NCI-H146 treated with DMSO at 0.1 percent for 48 hours (cell line): ENCODE results near the gene SMYD3.

Source experiments
- DNase-seq: peaks from one replicate; lab custom pipeline; 2025; ENCODE audit not compliant: unreplicated experiment; lab: John Stamatoyannopoulos, UW

Gene SMYD3

GRCh38 chr1:246516126-246516525, 9.0 kb upstream of the SMYD3 start:
- DNase-seq, result no peak

DNA sequence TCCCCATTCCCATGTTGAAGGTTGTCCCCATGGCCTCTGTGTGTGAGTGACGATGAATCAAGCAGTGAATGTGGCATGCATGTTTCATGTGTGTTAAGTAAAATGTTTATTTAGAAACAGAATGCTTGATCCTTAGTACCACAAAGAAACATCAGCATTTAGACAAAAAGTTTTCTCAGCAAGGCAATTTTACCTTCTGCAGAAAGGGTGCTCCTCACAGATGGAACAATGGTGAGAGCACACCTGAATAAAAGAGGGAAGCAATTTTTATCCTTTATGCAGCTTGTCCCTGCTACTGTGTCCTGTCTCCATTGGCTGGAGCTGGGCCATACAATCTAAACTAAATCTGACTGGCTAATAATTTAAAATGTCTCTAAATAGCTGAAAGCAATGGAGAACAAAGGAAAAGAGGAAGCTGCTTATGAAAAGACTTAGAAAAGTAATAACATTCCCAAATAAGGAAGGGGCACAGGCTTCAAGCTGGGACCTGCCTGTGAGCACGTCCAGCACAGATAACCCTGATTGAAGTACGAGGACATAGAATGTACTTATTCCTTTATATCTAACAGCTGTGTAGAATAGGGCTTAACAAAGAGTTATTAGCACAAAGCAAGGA, 8.4 kb upstream of the SMYD3 start:
- DNase-seq, result no peak

- no peak for DNase-seq
These were observed 6.7 kb upstream of the SMYD3 start for GRCh38 chr1:246513619-246514343.

DNA sequence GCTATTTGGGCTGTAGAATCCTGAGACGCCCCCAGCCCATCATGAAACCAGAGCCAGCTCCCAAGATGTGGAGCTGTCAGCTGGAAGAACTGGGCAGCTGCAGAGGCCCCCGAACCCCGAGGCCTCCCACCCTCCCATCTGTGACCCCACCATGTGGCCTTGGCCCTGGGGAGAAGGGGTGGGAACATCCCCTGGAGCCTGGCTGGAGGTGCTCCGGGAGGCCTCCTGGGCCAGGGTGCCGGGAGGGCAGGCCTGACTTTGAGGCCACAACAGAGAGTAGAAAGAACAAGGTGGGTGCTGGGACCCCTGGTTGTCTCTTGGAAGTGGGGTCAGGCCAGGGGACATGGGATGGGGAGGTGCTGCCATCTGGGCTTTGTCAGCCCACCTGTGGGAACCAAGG, 6.0 kb upstream of the SMYD3 start:
- no peak for DNase-seq

DNA sequence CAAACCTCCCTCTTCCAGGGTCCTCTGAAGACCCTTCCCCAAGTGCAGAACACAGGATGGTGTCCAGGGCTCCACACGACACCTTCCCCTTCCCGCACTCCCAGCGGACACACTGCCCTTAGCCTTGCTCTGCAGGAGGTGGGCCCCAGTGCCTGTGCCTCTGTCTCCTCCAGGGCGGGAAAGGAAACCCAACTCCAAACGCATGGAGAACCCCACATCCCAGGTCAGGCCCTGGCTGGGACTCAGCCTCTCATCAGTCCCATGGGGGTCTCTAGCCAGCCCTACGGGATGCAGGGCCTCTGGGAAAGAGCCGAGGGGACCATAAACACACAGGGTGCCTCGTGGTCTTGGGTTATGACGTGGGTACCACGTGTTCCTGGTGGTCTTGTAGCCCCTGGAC, 5.6 kb upstream of the SMYD3 start:
- no peak for DNase-seq

GRCh38 chr1:246512230-246512629, 5.2 kb upstream of the SMYD3 start:
- DNase-seq, result no peak

DNA sequence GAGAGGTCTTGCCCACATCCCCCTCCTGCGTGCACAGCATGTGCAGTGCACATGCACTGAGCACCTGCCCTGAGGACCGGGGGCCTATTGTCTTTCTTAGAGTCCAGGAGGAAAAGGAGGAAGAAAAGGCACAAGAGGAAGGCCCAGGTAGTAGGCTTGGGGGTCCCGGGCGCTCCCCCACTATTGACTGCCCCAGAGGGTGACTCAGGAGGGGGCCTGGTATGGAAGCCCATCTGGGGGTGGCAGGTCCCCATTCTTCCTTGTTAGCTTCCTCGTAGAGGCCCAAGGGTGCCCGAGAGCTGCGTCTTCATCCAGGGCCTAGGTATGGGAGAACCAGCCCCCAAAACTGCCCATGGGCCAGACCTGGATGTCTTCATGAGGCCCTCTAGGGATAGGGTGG, 4.1 kb upstream of the SMYD3 start:
- no peak for DNase-seq

GRCh38 chr1:246510147-246511030, 3.3 kb upstream of the SMYD3 start:
- no peak for DNase-seq

DNA sequence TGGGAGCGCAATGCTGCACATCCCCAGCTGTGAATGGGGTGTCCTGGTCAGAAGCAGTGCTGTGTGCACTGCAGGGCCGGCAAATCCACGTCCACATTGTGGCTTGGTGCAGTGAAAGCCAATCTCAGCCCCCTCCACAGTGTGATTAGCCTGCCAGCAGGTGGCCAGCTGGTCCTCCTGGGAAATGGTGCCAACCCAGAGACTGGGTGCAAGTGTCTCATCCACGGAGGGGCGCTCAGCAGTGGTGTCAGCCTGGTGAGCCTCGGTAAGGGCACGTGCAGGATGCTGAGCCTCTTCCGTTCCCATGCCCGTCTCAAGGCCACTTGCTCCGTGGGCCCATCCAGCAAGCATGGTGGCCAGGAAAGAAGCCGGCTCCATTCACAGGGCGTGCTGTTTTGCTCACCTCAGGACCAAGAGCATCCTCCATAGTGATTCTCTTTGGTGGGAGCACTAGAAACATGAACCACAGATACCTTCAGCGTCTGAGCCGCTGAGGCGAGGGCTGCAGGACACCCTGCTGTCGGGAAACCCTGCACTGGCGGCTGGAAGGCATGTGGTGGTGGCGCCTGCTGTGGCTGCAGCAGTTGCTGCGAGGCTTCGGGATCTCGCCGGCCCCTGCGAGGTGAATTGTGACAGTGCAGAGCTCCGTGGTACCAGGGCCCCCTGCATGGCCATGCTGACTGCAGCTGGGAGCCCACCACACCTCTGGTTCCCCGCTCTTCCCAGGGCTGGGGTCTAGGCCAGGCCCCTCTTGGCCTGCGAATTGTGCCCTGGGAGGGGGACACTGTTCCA, 2.0 kb upstream of the SMYD3 start:
- DNase-seq, result no peak

- peak; percentile 11 for DNase-seq
These were observed 759 bp downstream of the SMYD3 start for GRCh38 chr1:246506367-246506673.

DNA sequence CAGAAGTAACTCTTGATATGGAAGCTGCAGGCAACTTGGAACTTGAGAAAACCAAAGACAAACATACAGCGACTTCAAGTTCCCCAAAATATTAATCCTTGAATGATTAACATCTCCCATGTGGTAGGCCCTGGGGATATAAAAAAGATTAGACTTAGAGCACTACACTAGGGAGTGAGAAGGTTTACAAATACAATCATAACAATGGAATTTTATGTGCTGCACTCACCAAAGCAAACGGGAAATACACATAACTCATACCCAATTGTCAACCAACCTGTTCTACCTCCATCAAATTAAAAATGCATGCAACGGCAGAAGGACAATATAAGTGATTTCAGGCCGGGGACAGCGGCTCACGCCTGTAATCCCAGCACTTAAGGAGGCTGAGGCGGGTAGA, 3.7 kb downstream of the SMYD3 start:
- DNase-seq, result no peak

- DNase-seq, result peak; percentile 74
These were observed 9.7 kb downstream of the SMYD3 start for GRCh38 chr1:246497331-246497915.

- peak; percentile 31 for DNase-seq
These were observed 14.4 kb downstream of the SMYD3 start for GRCh38 chr1:246492611-246493245.

DNA sequence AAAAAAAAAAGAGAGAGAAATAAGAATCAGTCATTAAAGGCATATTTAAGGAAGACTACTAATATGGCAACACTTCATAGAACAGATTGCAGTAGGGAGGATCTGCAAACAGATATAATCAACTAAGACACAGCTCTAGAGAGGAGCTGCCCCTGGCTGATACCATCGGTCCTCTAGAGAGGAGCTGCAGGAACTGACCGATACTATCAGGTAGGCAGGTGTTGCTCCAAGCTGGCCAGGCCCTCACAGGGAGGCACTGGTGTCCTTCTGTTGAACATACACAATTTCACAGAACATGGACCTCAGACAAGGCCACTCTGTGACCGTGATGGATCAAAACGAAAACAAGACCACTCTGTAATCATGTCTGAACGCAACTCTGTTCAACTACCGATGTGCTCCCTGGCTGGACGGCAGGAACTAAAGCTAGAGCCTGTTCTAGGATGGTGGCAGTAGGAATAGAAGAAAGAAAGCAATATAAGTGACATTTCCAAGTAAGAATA, 15.5 kb downstream of the SMYD3 start:
- DNase-seq, result no peak

- DNase-seq, result no peak
These were observed 18.4 kb downstream of the SMYD3 start for GRCh38 chr1:246488674-246489073.

- no peak for DNase-seq
These were observed 23.5 kb downstream of the SMYD3 start for GRCh38 chr1:246483569-246483933.

- DNase-seq, result no peak
These were observed 24.1 kb downstream of the SMYD3 start for GRCh38 chr1:246482805-246483568.

- DNase-seq, result no peak
These were observed 28.0 kb downstream of the SMYD3 start for GRCh38 chr1:246479061-246479460.

- DNase-seq, result no peak
These were observed 29.4 kb downstream of the SMYD3 start for GRCh38 chr1:246477634-246478033.

- no peak for DNase-seq
These were observed 30.3 kb downstream of the SMYD3 start for GRCh38 chr1:246476771-246477170.
